Left lung (tissue), 10 donors: ENCODE measurements around the gene WNK4. TPM values are rescaled to one million over a fixed set of nuclear protein-coding genes. Genes with fewer than 3 reads are reported as not detected.

Experiments used
- ATAC-seq: fragments of 200-7000 bp; cut with Tn5 transposase; one replicate; pipeline ENCODE4 v1.9.1; 2020; ENCODE audit warnings: moderate library complexity
- DNase-seq, 4 donors: peaks; one replicate each; pipeline ENCODE4 v3.0.0-alpha.2; 2013 to 2020
- H3K27ac ChIP-seq, 2 donors: fragments of 200-600 bp; sonication (generic) in 1 of 2; one replicate each; pipeline versions ENCODE4 v1.5.0 to v1.8.0; 2020 to 2021
- H3K27me3 ChIP-seq, 2 donors: fragments of 200-600 bp; sonication (generic) in 1 of 2; one replicate each; pipeline versions ENCODE4 v1.5.0 to v1.8.0; 2020 to 2021
- H3K36me3 ChIP-seq, 2 donors: fragments of 200-600 bp; sonication (generic) in 1 of 2; one replicate each; pipeline versions ENCODE4 v1.5.0 to v1.8.0; 2020 to 2021
- H3K4me1 ChIP-seq, 2 donors: fragments of 200-600 bp; one replicate each; pipeline ENCODE4 v1.8.0; 2021
- H3K4me3 ChIP-seq, 2 donors: fragments of 200-600 bp; sonication (generic) in 1 of 2; one replicate each; pipeline versions ENCODE4 v1.5.0 to v1.8.0; 2020 to 2021; ENCODE audit warnings: mild to moderate bottlenecking in 1 of 2
- H3K9me3 ChIP-seq, 2 donors: fragments of 200-600 bp; sonication (generic) in 1 of 2; one replicate each; pipeline versions ENCODE4 v1.5.0 to v1.8.0; 2020 to 2021
- CTCF ChIP-seq, 2 donors: fragments of 200-600 bp; sonication (generic) in 1 of 2; IDR thresholded peaks; one replicate each; pipeline versions ENCODE4 v1.5.0 to v1.8.0; 2021; ENCODE audit warnings: antibody characterized with exemption in 2 of 2
- intact Hi-C, 2 donors: fragments of 100-400 bp; cut with DNase I; formaldehyde crosslinking; loops; one replicate each; pipeline versions ENCODE4 v1.11.2 to v1.14.2; 2022
- polyA plus RNA-seq, 6 donors: library from polyadenylated mRNA; unstranded; fragments of 120-200 nt; gene quantifications; one replicate each; pipeline ENCODE4 v1.2.1, GENCODE V29; 2013; ENCODE audit not compliant: insufficient read length in 6 of 6
- total RNA-seq, 2 donors: library from RNA; stranded (reverse); fragmentation: NEBNext Ultra II Directional; extraction: Animal tissue kit (Norgen Biotek cat#: 25700); gene quantifications; one replicate each; pipeline ENCODE4 v1.2.1, GENCODE V29; 2021
- donor health status: DM: no; HTN: yes; CAD: no.
- donor health status: DM: no; HTN: no; CAD: no.

WNK4 gene
- total and polyA plus RNA-seq, 8 donors = 0.21 to 2.5 (median 1.8) TPM; not detected in 1

DNA sequence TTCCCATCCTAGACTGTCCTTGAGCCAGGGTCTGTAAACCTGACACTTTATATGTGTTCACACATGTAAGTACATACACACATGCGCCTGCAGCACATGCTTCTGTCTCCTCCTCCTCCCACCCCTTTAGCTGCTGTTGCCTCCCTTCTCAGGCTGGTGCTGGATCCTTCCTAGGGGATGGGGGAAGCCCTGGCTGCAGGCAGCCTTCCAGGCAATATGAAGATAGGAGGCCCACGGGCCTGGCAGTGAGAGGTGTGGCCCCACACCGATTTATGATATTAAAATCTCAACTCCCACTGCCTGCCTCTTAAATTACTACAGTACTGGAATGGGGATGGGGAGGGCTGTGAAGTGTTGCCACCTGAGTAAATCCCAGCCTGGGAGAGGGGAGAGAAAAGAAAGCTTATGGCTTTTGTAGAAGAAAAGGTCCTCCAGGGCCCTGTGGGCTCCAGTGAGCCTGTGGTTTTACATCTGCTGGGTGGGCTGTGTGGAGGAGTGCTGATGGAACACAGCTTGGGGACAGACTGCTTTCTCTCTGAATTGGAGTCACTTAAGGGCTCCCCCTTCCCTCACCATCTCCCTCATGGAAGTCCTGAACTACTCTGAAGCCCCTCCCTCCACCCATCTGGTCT, 990 bp upstream of the WNK4 start:
- Histone ChIP-seq H3K9me3 (no peaks in the 10 kb centered on the region), H3K36me3 (peaks cover 0 to 53% of the 10 kb centered on the region in 2 donors), H3K27me3 (peaks cover 40 to 48% of the 10 kb centered on the region in 2 donors), H3K4me3 (no peak overlapping the region), H3K27ac (no peak overlapping the region), H3K4me1 (peaks cover 6 to 27% of the 10 kb centered on the region in 2 donors)
- intact Hi-C loops = no loop called here
- no peak for DNase-seq
- ATAC-seq = no peak
- no peak for TF ChIP-seq CTCF (IDR thresholded peaks at IDR 0.05)

DNA sequence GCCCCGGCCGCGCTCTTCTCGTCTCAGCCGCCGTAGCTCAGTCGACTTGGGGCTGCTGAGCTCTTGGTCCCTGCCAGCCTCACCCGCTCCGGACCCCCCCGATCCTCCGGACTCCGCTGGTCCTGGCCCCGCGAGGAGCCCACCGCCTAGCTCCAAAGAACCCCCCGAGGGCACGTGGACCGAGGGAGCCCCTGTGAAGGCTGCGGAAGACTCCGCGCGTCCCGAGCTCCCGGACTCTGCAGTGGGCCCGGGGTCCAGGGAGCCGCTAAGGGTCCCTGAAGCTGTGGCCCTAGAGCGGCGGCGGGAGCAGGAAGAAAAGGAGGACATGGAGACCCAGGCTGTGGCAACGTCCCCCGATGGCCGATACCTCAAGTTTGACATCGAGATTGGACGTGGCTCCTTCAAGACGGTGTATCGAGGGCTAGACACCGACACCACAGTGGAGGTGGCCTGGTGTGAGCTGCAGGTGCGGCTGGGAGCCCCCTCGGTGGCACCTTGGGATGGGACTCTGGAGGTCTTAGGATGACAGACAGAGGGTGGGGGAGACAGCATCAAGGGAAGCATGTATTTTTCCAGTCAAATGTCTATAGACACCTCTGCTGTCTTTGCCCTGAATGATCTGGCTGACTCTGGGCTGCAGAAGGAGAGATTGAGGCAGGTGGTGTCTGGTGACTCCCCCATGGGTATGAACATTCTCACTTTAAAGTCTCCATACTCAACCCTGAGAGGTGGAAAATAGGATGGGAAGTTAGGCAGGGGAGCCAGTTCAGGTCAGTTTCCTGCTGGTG, 635 bp downstream of the WNK4 start:
- ATAC-seq = peak; percentile 10
- Histone ChIP-seq H3K27ac (no peak overlapping the region), H3K9me3 (no peaks in the 10 kb centered on the region), H3K27me3 (peaks cover 55 to 64% of the 10 kb centered on the region in 2 donors), H3K4me3 (peak overlapping the region in 1 of 2 donors; percentile 5), H3K4me1 (peaks cover 6 to 27% of the 10 kb centered on the region in 2 donors), H3K36me3 (peaks cover 0 to 39% of the 10 kb centered on the region in 2 donors)
- DNase-seq = no peak
- intact Hi-C loops = no loop called here
- no peak for TF ChIP-seq CTCF (IDR thresholded peaks at IDR 0.05)

DNA sequence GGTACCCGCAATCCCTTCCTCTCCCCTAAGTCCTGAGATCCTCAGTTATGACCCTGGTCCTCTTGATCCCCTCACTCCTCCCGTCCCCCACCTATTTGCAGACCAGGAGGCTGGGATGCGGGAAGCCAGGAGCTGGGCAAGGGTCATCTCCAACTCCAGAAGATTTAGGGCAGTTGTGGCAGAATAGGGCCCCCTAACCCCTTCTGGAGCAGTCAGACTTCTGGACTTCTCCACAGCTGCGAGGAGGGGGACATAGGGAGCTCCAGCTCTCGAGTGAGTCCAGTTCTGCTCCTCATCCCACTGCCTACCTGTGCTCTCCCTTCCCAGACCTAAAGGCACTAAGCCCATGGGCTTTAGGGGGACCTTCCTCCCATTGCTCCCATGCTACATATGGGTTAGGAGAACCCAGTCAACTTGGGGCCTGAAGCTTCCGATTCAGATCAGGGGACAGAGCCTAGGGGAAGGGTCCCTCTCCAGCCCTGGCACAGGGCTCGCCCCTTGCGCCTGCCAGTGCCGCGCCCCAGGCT, 1.3 kb downstream of the WNK4 start:
- Histone ChIP-seq H3K9me3 (no peaks in the 10 kb centered on the region), H3K4me1 (peaks cover 6 to 27% of the 10 kb centered on the region in 2 donors), H3K27me3 (peaks cover 62 to 71% of the 10 kb centered on the region in 2 donors), H3K36me3 (peaks cover 0 to 33% of the 10 kb centered on the region in 2 donors), H3K27ac (no peak overlapping the region), H3K4me3 (no peak overlapping the region)
- ATAC-seq (no peak), DNase-seq (no peak)
- intact Hi-C loops = no loop called here
- TF ChIP-seq CTCF (IDR thresholded peaks at IDR 0.05) = no peak

GRCh38 chr17:42782166-42783061, 2.0 kb downstream of the WNK4 start:
- peaks cover 6 to 27% of the 10 kb centered on the region in 2 donors for H3K4me1 ChIP-seq
- H3K4me3 ChIP-seq = no peak overlapping the region
- H3K27ac ChIP-seq = no peak overlapping the region
- no peak for TF ChIP-seq CTCF (IDR thresholded peaks at IDR 0.05)
- ATAC-seq (no peak), DNase-seq (no peak)
- peaks cover 63 to 78% of the 10 kb centered on the region in 2 donors for H3K27me3 ChIP-seq
- H3K36me3 ChIP-seq = peaks cover 0 to 25% of the 10 kb centered on the region in 2 donors
- intact Hi-C loops = no loop called here
- H3K9me3 ChIP-seq = no peaks in the 10 kb centered on the region
